OCI-LY3 (cell line): ENCODE measurements around the gene ROCK1.

Experiments used
- CTCF ChIP-seq: fragments of 200-600, 300-600 bp; sonication (generic); IDR thresholded peaks from 2 replicates; pipeline ENCODE4 v1.5.1; 2014; ENCODE audit warnings: antibody characterized with exemption, low read length, low read depth
- EZH2phosphoT487 ChIP-seq: fragments of 200-600 bp; shearing (Covaris generic); IDR thresholded peaks from 2 replicates; pipeline ENCODE4 v1.6.1; 2018; ENCODE audit warnings: antibody characterized with exemption, mixed run types, low read depth

GRCh38 chr18:21049306-21049705 lies 62.3 kb downstream of the ROCK1 start:
- TF ChIP-seq CTCF = no peak
- TF ChIP-seq EZH2phosphoT487 = no peak
